ENCODE measurements around the gene FAM53A.
"Not testable (repeated sequence)": the region's sequence is repeated elsewhere in the genome, so short reads cannot be mapped to it uniquely, and the experiment has no call there.

FAM53A gene

GRCh38 chr4:1684506-1685234 lies 557 bp upstream of the FAM53A start:
- DNase-seq: peak; percentile 94

GRCh38 chr4:1683261-1683735 lies 815 bp downstream of the FAM53A start:
- DNase-seq: no peak

DNA sequence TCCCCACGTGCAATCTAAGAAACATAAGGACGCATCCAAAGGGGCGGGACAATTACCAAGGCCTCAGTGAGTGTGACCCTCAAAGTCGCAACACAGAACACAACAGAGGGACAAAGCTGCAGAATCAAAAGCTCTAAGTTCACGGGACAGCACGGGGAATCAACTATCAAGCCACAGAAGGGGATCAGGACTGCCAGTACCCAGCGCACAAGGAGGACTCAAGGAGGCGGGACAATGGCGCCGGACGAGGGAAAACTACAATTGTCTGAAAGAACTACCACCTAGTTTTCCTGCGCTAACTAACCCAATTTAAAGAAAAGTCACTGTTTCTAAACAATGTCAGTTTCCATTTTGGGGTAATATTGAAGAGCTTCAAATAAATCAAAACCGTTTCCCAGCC lies 1.3 kb downstream of the FAM53A start:
- no peak for DNase-seq

DNA sequence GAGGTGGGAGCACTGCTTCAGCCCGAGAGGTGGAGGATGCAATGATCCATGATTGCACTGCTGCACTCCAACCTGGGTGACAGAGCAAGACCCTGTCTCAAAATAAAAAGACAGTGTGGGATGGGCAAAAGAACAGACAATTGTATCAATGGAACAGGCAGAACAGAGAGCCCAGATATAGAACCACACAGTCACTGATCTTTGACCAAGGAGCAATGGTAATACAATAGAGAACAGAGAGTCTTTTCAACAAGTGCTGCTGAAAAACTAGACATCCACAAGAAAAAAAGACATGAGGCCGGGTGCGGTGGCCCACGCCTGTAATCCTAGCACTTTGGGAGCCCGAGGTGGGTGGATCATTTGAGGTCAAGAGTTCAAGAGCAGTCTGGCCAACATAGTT lies 5.9 kb downstream of the FAM53A start:
- no peak for DNase-seq

DNA sequence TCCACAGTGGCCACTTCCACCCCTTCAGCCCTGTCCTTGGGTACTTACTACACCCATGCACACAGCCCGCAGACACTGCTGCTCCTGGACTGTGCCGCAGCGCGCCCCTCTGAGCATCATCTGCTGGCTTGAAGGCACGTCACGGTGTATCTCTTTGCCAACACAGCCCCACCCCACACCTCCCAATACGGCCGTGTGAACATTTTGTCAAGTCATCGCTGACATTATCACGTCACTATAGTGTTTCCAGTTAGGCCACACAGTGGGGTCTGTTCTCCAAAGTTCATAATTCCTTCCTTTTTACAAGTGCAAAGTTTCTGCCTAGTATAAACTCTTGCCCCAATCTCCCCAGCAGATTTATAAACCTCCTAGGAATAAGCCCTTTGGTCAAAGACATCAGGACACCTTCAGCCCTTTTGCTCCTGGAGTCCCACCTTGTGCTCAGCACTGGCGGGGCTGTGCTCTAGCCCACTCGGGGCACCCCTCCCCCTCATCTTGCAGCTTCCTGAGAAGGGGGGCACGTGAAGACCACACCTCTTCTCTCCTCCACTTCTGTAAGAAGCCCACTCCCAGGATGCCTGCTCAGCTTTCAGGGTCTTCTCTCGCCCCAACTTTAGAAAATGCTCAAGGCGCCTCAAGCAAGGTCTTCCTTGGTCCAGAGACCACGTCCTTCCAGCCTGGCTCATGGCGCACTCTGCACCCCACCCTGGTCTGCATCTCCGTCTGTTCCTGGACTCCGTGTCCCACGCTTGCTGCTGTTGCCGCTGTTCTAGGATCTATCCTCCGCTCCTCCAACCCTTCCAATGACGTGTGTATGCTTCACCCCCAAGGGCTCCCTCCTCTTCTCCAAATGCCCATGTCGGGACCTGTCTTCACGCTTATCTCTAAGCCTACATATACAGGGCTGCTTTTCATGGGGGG lies 7.2 kb downstream of the FAM53A start:
- no peak for DNase-seq

- no peak for DNase-seq
Observed at GRCh38 chr4:1675802-1676137, 8.3 kb downstream of the FAM53A start.

DNA sequence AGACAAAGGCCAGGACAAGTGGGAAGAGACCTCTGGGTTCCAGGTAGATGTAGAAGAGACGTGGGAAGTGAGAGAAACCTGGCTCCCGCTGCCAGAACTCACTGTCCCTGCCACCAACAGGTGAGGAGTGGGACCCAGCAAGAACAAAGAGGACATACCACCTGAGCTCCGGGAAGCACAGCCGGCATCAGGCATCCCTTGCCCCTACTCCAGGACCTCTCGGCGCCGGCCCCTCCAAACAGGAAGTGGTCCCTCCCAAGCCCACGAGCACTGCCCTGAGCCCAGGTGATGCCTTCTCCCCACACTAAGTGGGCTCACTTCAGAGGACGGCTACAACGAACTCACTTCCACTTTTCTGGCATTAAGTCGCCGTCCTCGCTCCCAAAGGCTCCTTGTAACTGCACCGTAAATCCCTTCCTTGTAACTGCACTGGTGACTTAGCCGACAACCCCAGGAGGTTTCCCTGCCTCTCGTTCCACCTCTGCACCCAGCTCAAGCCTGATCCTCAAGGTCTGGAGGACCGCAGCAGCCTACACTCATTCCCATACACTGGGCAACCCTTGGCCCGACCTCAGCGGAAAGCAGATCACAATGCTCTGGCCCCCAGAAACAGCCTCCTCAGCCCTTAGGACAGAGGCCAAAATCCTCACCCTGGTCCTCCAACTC lies 8.8 kb downstream of the FAM53A start:
- DNase-seq: no peak

DNA sequence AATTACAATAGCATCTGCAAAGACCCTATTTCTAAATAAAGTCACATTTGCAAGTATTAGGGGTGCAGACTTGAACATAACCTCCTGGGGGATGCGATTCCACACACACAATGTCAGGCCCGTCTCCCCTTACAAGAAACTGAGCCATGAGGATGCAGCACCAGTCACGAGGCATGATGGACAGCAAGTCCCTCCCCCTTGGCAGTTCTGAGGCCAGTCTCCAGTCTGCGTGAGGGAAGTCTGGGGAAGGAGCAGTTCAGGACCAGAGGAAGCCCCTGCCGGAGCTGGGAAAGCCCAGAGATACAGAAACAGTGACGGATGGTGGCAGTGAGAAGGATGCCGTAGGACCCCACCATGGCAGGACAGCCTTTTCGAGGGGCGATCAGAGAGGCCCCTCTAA lies 9.4 kb downstream of the FAM53A start:
- no peak for DNase-seq

DNA sequence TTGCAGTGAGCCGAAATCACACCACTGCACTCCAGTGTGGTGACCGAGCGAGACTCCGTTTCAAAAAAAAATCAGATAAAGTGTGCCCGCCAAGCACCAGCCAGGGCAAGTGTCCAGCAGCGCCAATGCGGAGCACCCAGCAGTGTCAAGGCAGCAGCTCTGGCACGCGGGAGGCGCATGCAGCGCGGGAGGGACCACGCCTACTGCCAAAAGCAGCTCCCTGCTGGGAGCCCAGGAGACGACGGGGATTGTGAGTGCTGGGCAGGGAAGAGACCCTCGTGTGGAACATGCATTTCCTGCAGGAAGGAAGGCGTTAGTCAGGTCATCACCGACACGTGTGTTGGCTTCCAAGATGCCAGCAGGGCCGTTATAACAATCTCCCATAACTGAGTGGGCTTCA lies 10.4 kb downstream of the FAM53A start:
- no peak for DNase-seq

DNA sequence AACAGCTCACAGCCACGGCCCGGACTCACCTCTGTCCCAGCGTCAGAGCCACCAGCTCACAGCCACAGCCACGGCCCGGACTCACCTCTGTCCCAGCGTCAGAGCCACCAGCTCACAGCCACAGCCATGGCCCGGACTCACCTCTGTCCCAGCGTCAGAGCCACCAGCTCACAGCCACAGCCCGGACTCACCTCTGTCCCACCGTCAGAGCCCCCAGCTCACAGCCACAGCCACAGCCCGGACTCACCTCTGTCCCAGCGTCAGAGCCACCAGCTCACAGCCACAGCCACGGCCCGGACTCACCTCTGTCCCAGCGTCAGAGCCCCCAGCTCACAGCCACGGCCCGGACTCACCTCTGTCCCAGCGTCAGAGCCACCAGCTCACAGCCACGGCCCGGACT lies 13.1 kb downstream of the FAM53A start:
- DNase-seq: not testable (repeated sequence)

DNA sequence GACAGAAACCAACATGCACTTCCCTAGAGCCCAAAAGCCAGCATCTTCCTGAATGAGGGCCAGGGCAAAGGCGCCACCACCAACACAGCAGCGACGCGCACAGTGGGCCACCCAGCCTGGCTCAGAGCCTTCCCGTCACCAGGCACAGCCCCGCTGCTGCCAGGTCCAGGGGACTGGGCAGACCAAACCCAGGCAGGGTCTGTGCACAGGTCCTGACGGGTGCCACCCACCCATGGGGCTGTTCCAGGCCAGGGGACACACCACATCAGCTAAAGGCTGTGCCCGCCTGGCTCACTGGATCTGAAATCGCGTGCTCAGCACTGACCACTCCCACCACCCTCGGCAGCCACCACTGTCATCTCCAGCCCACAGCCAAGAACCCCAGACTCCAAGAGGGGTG lies 13.8 kb downstream of the FAM53A start:
- no peak for DNase-seq

DNA sequence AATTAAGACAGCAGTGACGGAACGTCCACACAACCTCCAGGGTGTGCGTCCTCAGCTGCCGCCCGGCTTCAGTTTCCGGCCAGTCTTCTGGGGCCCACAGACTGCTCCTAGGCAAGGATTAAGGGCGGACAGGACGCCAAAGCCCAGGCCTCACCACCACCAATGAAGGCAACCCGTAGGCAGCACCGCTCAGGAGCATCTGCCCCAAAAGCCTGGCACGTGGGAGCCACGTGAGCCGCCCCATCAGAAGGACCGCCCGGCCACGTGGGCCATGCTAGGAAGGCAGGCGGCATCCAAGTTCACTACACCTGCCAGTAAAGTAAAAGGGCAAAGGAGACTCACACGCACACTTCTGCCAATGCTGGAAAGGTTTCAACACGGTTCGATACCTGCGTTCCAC lies 14.3 kb downstream of the FAM53A start:
- DNase-seq: no peak

DNA sequence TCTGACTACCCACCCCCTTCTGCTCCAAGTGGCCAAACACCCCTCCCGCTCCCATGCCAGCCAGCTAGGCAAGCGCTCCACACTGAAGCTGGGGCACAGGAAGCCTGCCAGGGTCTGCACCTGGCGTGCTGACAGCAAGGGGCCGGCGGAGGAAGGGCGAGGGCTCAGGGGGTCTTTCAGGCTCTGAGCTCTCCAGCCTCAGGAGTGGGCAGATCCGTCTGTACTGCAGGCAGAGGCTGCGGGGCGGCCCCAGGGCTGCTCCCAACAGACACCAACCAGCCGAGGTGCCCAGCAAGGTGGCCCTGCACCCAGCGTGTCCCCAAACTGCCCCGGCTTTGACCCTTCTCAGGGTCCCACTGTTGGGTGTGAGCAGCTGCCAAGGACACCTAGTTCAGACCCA lies 14.8 kb downstream of the FAM53A start:
- DNase-seq: no peak

- DNase-seq: no peak
Observed at GRCh38 chr4:1668488-1668840, 15.6 kb downstream of the FAM53A start.

DNA sequence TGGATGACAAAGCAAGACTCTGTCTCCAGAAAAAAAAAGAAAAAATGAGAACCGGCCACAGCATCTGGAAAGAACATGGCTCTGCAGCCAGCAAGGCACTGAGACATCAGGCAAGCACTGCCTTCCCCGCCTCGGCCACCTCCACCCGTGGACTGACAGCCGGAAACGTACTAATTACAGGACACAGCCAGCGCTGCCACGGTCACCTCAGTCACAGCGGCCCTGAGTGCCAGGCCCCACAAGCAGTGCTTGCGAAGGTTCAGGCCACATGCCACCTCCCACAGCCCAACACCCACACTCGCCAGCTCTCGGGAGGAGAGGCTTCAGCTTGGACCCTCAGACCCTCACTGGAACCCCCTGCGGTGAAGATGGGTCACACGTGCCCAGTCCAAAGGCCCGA lies 16.8 kb downstream of the FAM53A start:
- no peak for DNase-seq

DNA sequence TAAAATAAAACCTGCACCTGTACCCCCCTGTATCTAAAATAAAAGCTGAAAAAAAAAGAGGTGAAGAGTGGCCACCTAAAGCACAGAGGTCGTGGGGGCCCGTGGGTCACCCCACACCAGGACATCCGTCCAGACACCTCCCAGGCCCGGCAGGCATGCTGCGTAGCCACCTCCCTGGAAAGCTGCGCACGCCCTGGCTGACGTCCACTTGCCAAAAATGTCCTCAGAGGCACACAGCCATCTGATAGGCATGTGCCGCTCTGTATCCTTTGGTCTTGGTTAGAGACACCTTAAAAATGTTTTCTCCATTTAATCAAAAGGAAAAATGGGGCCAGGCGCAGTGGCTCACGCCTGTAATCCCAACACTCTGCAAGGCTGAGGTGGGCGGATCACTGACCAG lies 17.7 kb downstream of the FAM53A start:
- no peak for DNase-seq

GRCh38 chr4:1664141-1664540 lies 20.0 kb downstream of the FAM53A start:
- no peak for DNase-seq

DNA sequence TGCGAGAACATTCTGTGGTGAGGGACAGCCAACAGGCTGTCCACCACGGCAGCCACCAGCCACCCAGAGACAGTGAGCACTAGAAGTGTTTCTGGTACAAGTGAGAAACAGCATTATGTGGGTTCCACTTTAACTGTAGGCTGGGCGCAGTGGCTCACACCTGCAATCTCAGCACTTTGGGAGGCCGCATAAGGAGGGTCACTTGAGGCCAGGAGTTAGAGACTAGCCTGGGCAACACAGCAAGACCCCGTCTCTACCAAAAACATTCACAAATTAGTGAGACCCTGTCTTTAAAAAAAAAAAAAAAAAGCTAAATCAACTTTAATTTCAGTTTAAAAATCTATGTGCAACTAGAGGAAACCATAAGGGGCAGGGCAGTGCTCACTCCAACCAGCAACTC lies 20.6 kb downstream of the FAM53A start:
- DNase-seq: no peak

DNA sequence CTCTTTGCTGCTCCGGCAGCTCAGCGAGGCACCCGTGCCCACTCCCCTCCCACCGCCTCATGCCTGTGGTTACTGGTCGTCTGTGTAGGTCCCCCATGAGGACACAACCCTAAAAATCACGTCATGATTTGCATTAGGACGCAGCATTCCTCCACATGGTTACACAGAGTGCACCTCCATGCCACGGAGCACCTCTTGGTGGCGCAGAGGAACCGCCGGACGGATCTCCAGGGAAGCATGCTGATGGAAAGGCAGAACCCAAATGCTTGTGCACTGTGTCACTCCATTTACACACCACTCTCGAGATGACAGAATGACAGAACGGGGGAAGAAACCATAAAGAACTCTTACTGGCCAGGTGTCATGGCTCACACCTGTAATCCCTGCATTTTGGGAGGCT lies 22.4 kb downstream of the FAM53A start:
- DNase-seq: no peak

GRCh38 chr4:1660948-1661677 lies 23.0 kb downstream of the FAM53A start:
- DNase-seq: no peak

DNA sequence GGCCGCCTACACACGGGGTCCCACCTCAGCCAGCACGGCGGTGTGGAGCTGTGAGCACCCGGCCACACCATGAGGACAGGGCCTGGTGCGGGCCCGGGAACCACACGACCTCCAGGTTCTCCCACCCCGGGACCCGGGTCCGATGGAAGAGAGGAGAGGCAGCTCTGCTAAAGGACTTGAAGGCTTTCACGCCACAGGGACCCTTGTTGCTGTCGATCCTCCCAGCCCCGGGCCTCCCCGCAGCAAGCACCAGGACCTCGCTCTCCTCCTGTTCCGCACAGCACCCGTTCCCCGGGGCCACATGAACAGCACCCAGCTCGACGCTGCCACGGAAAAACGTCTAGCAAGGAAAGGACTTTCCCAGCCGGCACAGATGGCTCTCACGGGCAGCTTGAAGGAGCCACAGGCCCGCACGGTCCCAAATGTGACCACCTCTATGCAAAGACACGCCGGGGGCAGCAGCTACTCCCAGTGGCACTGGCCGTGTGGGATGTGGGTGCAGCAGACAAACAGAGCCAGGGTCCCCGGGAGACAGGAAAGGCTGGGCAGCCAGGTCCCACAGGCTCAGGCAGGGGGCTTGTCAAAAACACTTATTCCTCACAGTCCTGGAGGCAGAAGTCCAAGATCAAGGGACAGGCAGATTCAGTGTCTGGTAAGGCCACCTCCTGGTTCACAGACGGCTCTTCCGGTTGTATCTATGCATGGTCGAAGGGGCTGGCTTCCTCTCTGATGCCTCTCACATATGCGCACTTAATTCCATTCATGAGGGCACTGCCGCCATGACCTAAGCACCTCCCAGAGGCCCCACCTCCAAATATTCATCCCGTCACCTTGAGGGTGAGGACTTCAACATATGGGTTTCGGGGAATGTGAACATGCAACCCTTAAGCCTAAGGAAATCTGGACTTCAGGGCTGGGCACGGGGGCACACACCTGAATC lies 24.7 kb downstream of the FAM53A start:
- DNase-seq: no peak

DNA sequence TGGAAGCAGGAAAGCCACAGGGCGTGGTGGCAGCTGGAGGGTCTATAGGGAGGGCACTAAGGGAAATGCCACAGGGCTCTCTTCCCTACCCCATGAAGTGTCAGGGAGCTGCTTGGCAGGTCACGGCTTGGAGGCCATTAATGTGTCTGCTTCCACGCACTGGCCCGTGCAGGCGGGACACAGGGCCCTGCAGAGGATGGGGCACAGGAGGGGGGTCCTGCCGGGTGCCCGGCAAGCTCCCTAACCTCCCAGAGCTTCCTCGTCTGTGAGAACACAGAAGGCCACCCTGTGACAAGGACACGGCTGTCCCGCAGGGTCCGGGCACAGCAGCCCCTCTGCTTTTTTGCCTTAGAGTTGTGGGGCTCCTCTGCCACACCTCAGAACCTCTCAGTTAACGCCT lies 25.5 kb downstream of the FAM53A start:
- DNase-seq: no peak
